HepG2 (cell line): ENCODE measurements around the gene SPTSSA. TPM values are rescaled to one million over a fixed set of nuclear protein-coding genes. Genes with fewer than 3 reads are reported as not detected.

Experiments
- CEBPG ChIP-seq: IDR thresholded peaks from 2 replicates; pipeline ENCODE4 v1.6.1; 2016
- DR1 ChIP-seq: sonication (generic); formaldehyde crosslinking; IDR thresholded peaks from 2 replicates; pipeline ENCODE4 v1.8.0; 2021; ENCODE audit warnings: mild to moderate bottlenecking, missing genetic modification reagents, inconsistent platforms
- GFI1 ChIP-seq: sonication (generic); formaldehyde crosslinking; IDR thresholded peaks from 2 replicates; pipeline ENCODE4 v1.5.0; 2020; ENCODE audit warnings: missing genetic modification reagents, mild to moderate bottlenecking, borderline replicate concordance
- HNF4A ChIP-seq: sonication (generic); formaldehyde crosslinking; IDR thresholded peaks from 2 replicates; pipeline ENCODE4 v1.4.0; 2020; ENCODE audit warnings: missing genetic modification reagents
- PCBP1 ChIP-seq: fragments of 200-400 bp; formaldehyde crosslinking; IDR thresholded peaks from 2 replicates; pipeline ENCODE4 v1.6.1; 2017; ENCODE audit warnings: mild to moderate bottlenecking, low read depth, low read length, borderline replicate concordance
- POLR2A ChIP-seq, 2 experiments: IDR thresholded peaks; 2 replicates each; pipeline ENCODE4 v1.6.1; 2011; ENCODE audit warnings: low read depth in 2 of 2, low read length in 2 of 2, mild to moderate bottlenecking in 1 of 2, moderate library complexity in 1 of 2; ENCODE audit not compliant: insufficient read depth in 1 of 2
- POLR2AphosphoS2 ChIP-seq: IDR thresholded peaks from 2 replicates; pipeline ENCODE4 v1.6.1; 2011; ENCODE audit warnings: low read depth, low read length, improper control_type of control experiment
- RBM22 ChIP-seq: fragments of 200-400 bp; formaldehyde crosslinking; optimal IDR thresholded peaks from 2 replicates; pipeline ENCODE3; 2017; ENCODE audit warnings: mild to moderate bottlenecking, low read length, moderate library complexity
- TEAD3 ChIP-seq: optimal IDR thresholded peaks from 2 replicates; pipeline ENCODE3; 2016; ENCODE audit warnings: borderline replicate concordance
- ZNF10 ChIP-seq: sonication (generic); formaldehyde crosslinking; IDR thresholded peaks from 2 replicates; pipeline ENCODE4 v1.4.0; 2020; ENCODE audit warnings: mild to moderate bottlenecking, low read depth, missing genetic modification reagents, borderline replicate concordance
- ZNF12 ChIP-seq: sonication (generic); formaldehyde crosslinking; IDR thresholded peaks from 2 replicates; pipeline ENCODE4 v1.5.0; 2020; ENCODE audit warnings: missing genetic modification reagents
- ZSCAN25 ChIP-seq: sonication (generic); formaldehyde crosslinking; IDR thresholded peaks from 2 replicates; pipeline ENCODE4 v1.8.0; 2022; ENCODE audit warnings: mild to moderate bottlenecking, missing genetic modification reagents
- polyA plus RNA-seq, 8 experiments: library from polyadenylated mRNA; depleted of rRNA in 3 of 8; stranded (reverse) in 7 of 8; unstranded in 1 of 8; fragments of >200 nt; fragmentation: Illumina TruSeq in 4 of 8; extraction: Trizol in 4 of 8; gene quantifications; 2 replicates each; pipeline versions ENCODE4 v1.2.1 to v1.2.3, GENCODE V29; 2011 to 2016; ENCODE audit warnings: low read depth in 4 of 8, missing spikeins in 1 of 8, mixed read lengths in 1 of 8; ENCODE audit not compliant: insufficient read depth in 1 of 8
- total RNA-seq, 5 experiments: library from RNA; depleted of rRNA; stranded (reverse); fragments of >200 nt; fragmentation: Illumina TruSeq; extraction: Trizol; gene quantifications; 2 replicates each; pipeline ENCODE4 v1.2.3, GENCODE V29; 2016; ENCODE audit warnings: low read depth in 1 of 5
- TF ChIP-seq, protein P1 (sequence below), 2 experiments: fragments of 450-650 bp in 1 of 2; sonication (generic) in 1 of 2; formaldehyde crosslinking; IDR thresholded peaks; 2 replicates each; pipeline versions ENCODE4 v1.5.0 to v1.8.0; 2020 to 2022; ENCODE audit warnings: mild to moderate bottlenecking in 1 of 2, missing genetic modification reagents in 1 of 2
- TF ChIP-seq, protein P2 (sequence below): sonication (generic); formaldehyde crosslinking; IDR thresholded peaks from 2 replicates; pipeline ENCODE4 v1.4.0; 2020; ENCODE audit warnings: mild to moderate bottlenecking, missing genetic modification reagents, borderline replicate concordance

Gene SPTSSA
- total and polyA plus RNA-seq, 2 of the 13 experiments (the other 11 are each of a cell fraction or from before 2014, with no cell fraction given), result 19.1 to 86.1 TPM

DNA sequence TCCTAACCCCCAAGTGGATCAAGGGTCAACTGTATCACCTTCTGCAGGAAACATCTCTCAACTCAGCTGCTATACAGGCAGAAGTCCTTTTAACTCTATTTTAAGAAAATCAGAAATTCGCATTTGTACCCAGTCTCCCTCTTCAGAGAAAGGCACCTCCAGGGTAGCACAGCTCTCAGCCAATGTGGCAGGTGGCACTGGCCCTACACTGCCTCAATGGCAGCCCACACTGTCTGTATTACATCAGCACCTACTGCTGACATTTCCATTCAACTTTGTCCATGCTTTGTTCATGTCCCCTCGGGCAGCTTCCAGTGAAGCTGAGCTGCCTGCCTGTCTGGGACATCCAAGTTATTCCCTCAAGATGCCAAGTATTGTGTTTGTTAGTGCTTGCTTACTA lies 8.8 kb downstream of the SPTSSA start (continued):
- TF ChIP-seq GFI1 (CRISPR knock-in tag) (no peak), TEAD3 (peak; percentile 6), PCBP1 (no peak), CEBPG (CRISPR knock-in tag) (peak; percentile 51; the same call in 1 of the 2 replicates), ZNF10 (CRISPR knock-in tag) (no peak), DR1 (CRISPR knock-in tag) (no peak), HNF4A (no peak), ZNF12 (CRISPR knock-in tag) (0 out of 2 replicates have a peak, but pooled peaks have one; percentile 52), ZSCAN25 (CRISPR knock-in tag) (no peak), POLR2AphosphoS2 (peak; percentile 58; the same call in 1 of the 2 replicates), POLR2A (IDR thresholded peaks at IDR 0.05; ENCODE audit: insufficient read depth in 1 of 2, low read depth in 2 of 2, low read length in 2 of 2) (peak in 1 of 2 experiments; percentile 42; a peak in 1 of 4 replicates), RBM22 (peak; percentile 90)
- TF ChIP-seq, protein P1, sequence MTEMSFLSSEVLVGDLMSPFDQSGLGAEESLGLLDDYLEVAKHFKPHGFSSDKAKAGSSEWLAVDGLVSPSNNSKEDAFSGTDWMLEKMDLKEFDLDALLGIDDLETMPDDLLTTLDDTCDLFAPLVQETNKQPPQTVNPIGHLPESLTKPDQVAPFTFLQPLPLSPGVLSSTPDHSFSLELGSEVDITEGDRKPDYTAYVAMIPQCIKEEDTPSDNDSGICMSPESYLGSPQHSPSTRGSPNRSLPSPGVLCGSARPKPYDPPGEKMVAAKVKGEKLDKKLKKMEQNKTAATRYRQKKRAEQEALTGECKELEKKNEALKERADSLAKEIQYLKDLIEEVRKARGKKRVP (CRISPR knock-in tag; IDR thresholded peaks at IDR 0.05), result peak in 1 of 2 experiments; percentile 80; a peak in 2 of 4 replicates
- TF ChIP-seq, protein P2, sequence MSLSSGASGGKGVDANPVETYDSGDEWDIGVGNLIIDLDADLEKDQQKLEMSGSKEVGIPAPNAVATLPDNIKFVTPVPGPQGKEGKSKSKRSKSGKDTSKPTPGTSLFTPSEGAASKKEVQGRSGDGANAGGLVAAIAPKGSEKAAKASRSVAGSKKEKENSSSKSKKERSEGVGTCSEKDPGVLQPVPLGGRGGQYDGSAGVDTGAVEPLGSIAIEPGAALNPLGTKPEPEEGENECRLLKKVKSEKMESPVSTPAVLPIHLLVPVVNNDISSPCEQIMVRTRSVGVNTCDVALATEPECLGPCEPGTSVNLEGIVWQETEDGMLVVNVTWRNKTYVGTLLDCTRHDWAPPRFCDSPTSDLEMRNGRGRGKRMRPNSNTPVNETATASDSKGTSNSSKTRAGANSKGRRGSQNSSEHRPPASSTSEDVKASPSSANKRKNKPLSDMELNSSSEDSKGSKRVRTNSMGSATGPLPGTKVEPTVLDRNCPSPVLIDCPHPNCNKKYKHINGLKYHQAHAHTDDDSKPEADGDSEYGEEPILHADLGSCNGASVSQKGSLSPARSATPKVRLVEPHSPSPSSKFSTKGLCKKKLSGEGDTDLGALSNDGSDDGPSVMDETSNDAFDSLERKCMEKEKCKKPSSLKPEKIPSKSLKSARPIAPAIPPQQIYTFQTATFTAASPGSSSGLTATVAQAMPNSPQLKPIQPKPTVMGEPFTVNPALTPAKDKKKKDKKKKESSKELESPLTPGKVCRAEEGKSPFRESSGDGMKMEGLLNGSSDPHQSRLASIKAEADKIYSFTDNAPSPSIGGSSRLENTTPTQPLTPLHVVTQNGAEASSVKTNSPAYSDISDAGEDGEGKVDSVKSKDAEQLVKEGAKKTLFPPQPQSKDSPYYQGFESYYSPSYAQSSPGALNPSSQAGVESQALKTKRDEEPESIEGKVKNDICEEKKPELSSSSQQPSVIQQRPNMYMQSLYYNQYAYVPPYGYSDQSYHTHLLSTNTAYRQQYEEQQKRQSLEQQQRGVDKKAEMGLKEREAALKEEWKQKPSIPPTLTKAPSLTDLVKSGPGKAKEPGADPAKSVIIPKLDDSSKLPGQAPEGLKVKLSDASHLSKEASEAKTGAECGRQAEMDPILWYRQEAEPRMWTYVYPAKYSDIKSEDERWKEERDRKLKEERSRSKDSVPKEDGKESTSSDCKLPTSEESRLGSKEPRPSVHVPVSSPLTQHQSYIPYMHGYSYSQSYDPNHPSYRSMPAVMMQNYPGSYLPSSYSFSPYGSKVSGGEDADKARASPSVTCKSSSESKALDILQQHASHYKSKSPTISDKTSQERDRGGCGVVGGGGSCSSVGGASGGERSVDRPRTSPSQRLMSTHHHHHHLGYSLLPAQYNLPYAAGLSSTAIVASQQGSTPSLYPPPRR (CRISPR knock-in tag), result 0 out of 2 replicates have a peak, but pooled peaks have one; percentile 16
- TF ChIP-seq, all 625 proteins: peak for 15
